ENCODE data around the gene CARNS1.

The CARNS1 gene

GRCh38 chr11:67408437-67409200, 6.9 kb upstream of the CARNS1 start:
- H3K27me3 ChIP-seq (ENCODE audit: insufficient read depth, low read length), result peaks cover 24% of the 10 kb centered on the region
- no peak overlapping the region for H3K9ac ChIP-seq (ENCODE audit: low read depth, low read length)
- H3K27ac ChIP-seq (ENCODE audit: low read length), result no peak overlapping the region
- no peaks in the 10 kb centered on the region for H3K36me3 ChIP-seq (ENCODE audit: insufficient read depth, low read depth, low read length)
- no peak overlapping the region for H3K4me3 ChIP-seq (ENCODE audit: low read length)
- peaks cover 3% of the 10 kb centered on the region; the same call in 1 of the 2 replicates for H3K4me1 ChIP-seq (ENCODE audit: insufficient read depth, low read length)
- H3K9me3 ChIP-seq (ENCODE audit: insufficient read depth, low read depth, low read length), result no peaks in the 10 kb centered on the region

DNA sequence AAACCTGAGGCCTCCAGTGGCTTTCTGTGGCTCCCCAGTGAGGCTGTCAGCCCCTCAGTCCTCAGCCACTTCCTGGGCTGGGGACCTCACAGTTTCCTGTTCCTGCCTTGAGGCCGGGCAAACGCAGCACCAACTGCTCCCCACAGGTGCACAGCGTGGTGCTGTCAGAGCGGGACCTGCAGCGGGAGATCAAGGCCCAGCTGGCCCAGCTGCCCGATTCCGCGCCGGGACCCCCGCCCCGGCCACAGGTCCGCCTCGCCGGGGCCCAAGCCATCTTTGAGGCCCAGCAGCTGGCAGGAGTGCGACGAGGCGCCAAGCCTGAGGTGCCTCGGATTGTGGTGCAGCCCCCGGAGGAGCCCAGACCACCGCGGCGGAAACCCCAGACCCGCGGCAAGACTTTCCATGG, 6.2 kb upstream of the CARNS1 start:
- Histone ChIP-seq H3K36me3 (ENCODE audit: insufficient read depth, low read depth, low read length) (no peaks in the 10 kb centered on the region), H3K9me3 (ENCODE audit: insufficient read depth, low read depth, low read length) (no peaks in the 10 kb centered on the region), H3K9ac (ENCODE audit: low read depth, low read length) (no peak overlapping the region), H3K4me3 (ENCODE audit: low read length) (no peak overlapping the region), H3K27ac (ENCODE audit: low read length) (no peak overlapping the region), H3K27me3 (ENCODE audit: insufficient read depth, low read length) (peaks cover 24% of the 10 kb centered on the region), H3K4me1 (ENCODE audit: insufficient read depth, low read length) (peaks cover 3% of the 10 kb centered on the region; the same call in 1 of the 2 replicates)

GRCh38 chr11:67409781-67410368, 5.6 kb upstream of the CARNS1 start:
- H3K27me3 ChIP-seq (ENCODE audit: insufficient read depth, low read length), result peaks cover 30% of the 10 kb centered on the region
- peaks cover 3% of the 10 kb centered on the region; the same call in 1 of the 2 replicates for H3K4me1 ChIP-seq (ENCODE audit: insufficient read depth, low read length)
- no peak overlapping the region for H3K9ac ChIP-seq (ENCODE audit: low read depth, low read length)
- H3K36me3 ChIP-seq (ENCODE audit: insufficient read depth, low read depth, low read length), result no peaks in the 10 kb centered on the region
- H3K9me3 ChIP-seq (ENCODE audit: insufficient read depth, low read depth, low read length), result no peaks in the 10 kb centered on the region
- H3K27ac ChIP-seq (ENCODE audit: low read length), result no peak overlapping the region
- H3K4me3 ChIP-seq (ENCODE audit: low read length), result no peak overlapping the region

DNA sequence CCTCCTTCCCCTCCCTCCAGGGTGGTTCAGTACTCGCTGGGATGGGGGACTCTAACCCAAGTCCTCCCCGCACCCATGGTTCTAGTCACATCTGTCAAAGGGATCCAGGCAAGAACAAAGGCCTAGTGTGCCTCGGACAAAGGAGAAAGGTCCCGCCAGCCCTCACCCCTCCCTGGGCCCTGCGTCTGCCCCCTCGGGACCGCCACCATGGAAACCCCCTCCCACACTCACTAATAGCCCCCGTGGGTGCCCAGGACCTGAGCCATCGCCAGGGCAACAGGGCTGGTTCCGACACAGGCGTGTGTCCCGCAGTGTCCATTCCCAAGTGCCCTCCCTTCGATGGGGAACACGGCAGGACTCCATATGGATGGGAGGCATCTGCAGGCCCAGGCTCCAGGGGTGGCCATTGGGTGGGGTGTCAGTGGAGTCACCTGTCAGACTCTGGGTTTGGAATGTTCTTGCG, 5.1 kb upstream of the CARNS1 start:
- Histone ChIP-seq H3K27me3 (ENCODE audit: insufficient read depth, low read length) (peaks cover 34% of the 10 kb centered on the region), H3K4me3 (ENCODE audit: low read length) (no peak overlapping the region), H3K9me3 (ENCODE audit: insufficient read depth, low read depth, low read length) (no peaks in the 10 kb centered on the region), H3K9ac (ENCODE audit: low read depth, low read length) (no peak overlapping the region), H3K27ac (ENCODE audit: low read length) (no peak overlapping the region), H3K4me1 (ENCODE audit: insufficient read depth, low read length) (peaks cover 3% of the 10 kb centered on the region; the same call in 1 of the 2 replicates), H3K36me3 (ENCODE audit: insufficient read depth, low read depth, low read length) (no peaks in the 10 kb centered on the region)

DNA sequence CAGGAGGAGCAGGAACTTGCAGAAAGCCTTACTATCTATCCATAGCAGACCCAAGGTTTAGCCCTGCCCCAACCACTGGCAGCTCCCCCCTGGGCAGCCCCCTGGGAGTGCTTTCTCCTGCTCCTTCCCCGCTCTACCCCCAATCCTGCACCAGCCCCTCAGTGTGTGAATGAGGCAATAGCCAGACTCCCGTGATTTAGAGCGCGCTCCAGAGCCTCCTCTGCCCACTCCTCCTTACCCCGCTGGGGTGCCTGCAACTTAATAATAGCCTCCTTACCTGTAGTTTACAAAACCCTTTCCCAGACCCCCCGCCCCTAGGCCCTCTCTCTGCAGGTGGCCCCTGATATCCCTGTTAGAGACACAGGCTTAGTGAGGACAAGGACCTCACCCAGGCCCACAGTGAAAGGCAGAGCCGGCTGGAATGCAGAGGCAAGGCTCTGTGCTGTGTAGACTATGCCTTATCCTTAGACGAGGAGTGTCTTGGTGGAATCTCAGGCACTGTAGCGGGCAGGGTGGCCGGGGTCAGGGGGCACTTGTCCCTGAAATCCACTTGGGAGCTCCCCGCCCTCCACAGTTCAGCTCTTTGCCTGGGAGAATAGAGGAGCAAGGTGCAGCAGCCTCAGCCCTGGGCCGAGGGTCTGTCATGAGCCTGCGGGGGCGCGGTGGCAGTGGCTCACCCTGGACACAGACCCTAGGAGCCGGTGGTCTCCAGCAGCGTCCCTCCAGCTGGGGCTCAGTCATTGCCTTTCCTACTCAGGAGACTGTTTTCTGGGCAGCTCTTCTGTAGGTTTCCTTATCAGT, 4.3 kb upstream of the CARNS1 start:
- no peak overlapping the region for H3K27ac ChIP-seq (ENCODE audit: low read length)
- no peaks in the 10 kb centered on the region for H3K36me3 ChIP-seq (ENCODE audit: insufficient read depth, low read depth, low read length)
- H3K4me3 ChIP-seq (ENCODE audit: low read length), result no peak overlapping the region
- H3K4me1 ChIP-seq (ENCODE audit: insufficient read depth, low read length), result peaks cover 6% of the 10 kb centered on the region; the same call in 1 of the 2 replicates
- no peak overlapping the region for H3K9ac ChIP-seq (ENCODE audit: low read depth, low read length)
- no peaks in the 10 kb centered on the region for H3K9me3 ChIP-seq (ENCODE audit: insufficient read depth, low read depth, low read length)
- peaks cover 38% of the 10 kb centered on the region for H3K27me3 ChIP-seq (ENCODE audit: insufficient read depth, low read length)

GRCh38 chr11:67411785-67412152, 3.7 kb upstream of the CARNS1 start:
- Histone ChIP-seq H3K36me3 (ENCODE audit: insufficient read depth, low read depth, low read length) (no peaks in the 10 kb centered on the region), H3K27ac (ENCODE audit: low read length) (no peak overlapping the region), H3K9me3 (ENCODE audit: insufficient read depth, low read depth, low read length) (no peaks in the 10 kb centered on the region), H3K4me1 (ENCODE audit: insufficient read depth, low read length) (peaks cover 6% of the 10 kb centered on the region; the same call in 1 of the 2 replicates), H3K9ac (ENCODE audit: low read depth, low read length) (no peak overlapping the region), H3K27me3 (ENCODE audit: insufficient read depth, low read length) (peaks cover 42% of the 10 kb centered on the region), H3K4me3 (ENCODE audit: low read length) (no peak overlapping the region)

DNA sequence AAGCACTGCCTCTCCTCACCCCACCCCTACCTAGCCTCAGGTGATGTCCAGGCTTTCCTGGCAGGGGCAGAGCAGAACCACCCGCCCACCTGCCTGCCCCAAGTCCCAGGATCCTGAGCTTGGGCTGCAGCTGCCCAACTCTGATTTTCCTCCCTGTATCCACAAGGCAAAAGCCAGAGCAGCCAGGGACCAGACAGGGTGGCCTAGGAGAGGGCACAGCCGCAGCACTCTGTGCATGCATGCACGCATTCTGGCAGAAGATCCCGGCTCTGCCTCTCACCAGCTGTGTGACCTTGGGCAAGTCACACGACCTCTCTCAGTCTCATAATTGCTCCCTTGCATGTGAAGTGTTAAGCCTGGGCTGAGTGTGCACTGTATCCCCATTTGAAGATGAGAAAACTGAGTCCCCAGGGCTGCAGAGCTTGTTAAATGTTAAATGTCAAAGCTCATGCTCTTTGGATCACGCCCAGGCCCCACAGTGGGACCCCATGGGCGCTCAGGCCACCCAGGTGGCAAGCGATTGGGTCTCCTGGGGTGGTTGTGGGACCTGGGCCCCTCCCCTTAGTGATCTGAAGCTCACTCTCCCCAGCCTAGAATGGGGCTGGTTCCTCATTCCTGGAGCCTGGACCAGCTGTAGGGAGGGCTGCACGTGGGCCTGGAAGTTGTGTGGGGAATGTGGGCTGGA, 2.8 kb upstream of the CARNS1 start:
- Histone ChIP-seq H3K27ac (ENCODE audit: low read length) (no peak overlapping the region), H3K36me3 (ENCODE audit: insufficient read depth, low read depth, low read length) (no peaks in the 10 kb centered on the region), H3K9me3 (ENCODE audit: insufficient read depth, low read depth, low read length) (no peaks in the 10 kb centered on the region), H3K9ac (ENCODE audit: low read depth, low read length) (no peak overlapping the region), H3K4me1 (ENCODE audit: insufficient read depth, low read length) (peaks cover 6% of the 10 kb centered on the region; the same call in 1 of the 2 replicates), H3K27me3 (ENCODE audit: insufficient read depth, low read length) (peaks cover 42% of the 10 kb centered on the region), H3K4me3 (ENCODE audit: low read length) (no peak overlapping the region)

- H3K9me3 ChIP-seq (ENCODE audit: insufficient read depth, low read depth, low read length), result no peaks in the 10 kb centered on the region
- H3K9ac ChIP-seq (ENCODE audit: low read depth, low read length), result no peak overlapping the region
- no peak overlapping the region for H3K27ac ChIP-seq (ENCODE audit: low read length)
- H3K4me3 ChIP-seq (ENCODE audit: low read length), result no peak overlapping the region
- peaks cover 42% of the 10 kb centered on the region for H3K27me3 ChIP-seq (ENCODE audit: insufficient read depth, low read length)
- no peaks in the 10 kb centered on the region for H3K36me3 ChIP-seq (ENCODE audit: insufficient read depth, low read depth, low read length)
- peaks cover 6% of the 10 kb centered on the region; the same call in 1 of the 2 replicates for H3K4me1 ChIP-seq (ENCODE audit: insufficient read depth, low read length)
Measured at GRCh38 chr11:67413266-67413849, 2.1 kb upstream of the CARNS1 start.

DNA sequence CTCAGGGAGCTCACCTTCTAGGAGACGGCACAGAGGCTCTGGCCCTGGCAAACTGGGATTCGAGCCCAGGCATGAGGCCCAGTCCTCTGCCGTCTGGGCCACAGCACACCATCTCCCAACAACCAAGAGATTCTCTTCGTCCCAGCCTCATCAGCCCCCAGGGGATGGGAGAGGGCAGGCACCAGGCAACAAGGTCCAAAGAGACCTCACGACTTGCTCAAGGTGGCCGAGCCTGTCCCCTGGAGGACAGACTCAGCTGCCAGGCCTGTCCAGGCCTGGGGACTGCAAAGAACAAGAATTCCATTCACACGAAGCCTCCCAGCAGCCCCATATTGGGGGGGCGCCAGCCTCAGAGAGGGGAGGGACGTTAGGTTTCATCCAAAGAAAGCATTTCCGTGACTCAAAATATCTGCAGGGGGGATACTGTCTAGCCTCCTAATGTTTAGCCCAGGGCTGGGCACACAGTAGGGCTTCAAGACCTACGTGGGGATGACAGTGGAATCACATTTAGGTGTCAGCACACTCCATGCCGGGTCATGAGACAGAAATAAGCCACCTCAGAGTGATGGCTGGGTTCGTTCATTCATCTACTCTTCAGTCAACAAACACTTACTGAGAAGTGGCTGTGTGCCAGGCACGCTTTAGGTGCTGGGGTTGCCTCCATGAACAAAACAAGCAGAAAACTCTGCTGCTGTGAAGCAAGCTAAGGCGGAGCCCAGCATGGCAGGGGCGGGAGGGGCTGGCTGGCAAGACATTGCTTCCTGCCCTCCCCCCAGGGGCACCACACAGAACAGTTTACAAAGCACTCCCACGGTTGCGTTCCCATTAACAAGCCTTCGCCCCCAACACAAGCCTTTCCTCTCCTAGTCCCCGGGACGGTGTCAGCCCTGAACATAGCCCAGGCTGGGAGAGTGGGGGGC, 1.2 kb downstream of the CARNS1 start:
- no peak overlapping the region for H3K27ac ChIP-seq (ENCODE audit: low read length)

GRCh38 chr11:67417425-67417824, 1.9 kb downstream of the CARNS1 start:
- peaks cover 38% of the 10 kb centered on the region for H3K27me3 ChIP-seq (ENCODE audit: insufficient read depth, low read length)
- no peak overlapping the region for H3K4me3 ChIP-seq (ENCODE audit: low read length)
- no peaks in the 10 kb centered on the region for H3K36me3 ChIP-seq (ENCODE audit: insufficient read depth, low read depth, low read length)
- H3K9ac ChIP-seq (ENCODE audit: low read depth, low read length), result no peak overlapping the region
- H3K27ac ChIP-seq (ENCODE audit: low read length), result no peak overlapping the region
- 0 out of 2 replicates have a peak, but pooled peaks cover 3% of the 10 kb centered on the region for H3K4me1 ChIP-seq (ENCODE audit: insufficient read depth, low read length)
- H3K9me3 ChIP-seq (ENCODE audit: insufficient read depth, low read depth, low read length), result no peaks in the 10 kb centered on the region

More for the DNA sequence above, 1.2 kb downstream of the CARNS1 start:
- Histone ChIP-seq H3K9me3 (ENCODE audit: insufficient read depth, low read depth, low read length) (no peaks in the 10 kb centered on the region), H3K4me3 (ENCODE audit: low read length) (no peak overlapping the region), H3K27me3 (ENCODE audit: insufficient read depth, low read length) (peaks cover 45% of the 10 kb centered on the region), H3K4me1 (ENCODE audit: insufficient read depth, low read length) (0 out of 2 replicates have a peak, but pooled peaks cover 3% of the 10 kb centered on the region), H3K9ac (ENCODE audit: low read depth, low read length) (no peak overlapping the region), H3K36me3 (ENCODE audit: insufficient read depth, low read depth, low read length) (no peaks in the 10 kb centered on the region)
